MCF 10A (cell line): ENCODE measurements around the gene FBXO10. TPM values are rescaled to one million over a fixed set of nuclear protein-coding genes. Genes with fewer than 3 reads are reported as not detected.

Experiments
- BruUV-seq: library from RNA; stranded (reverse); fragments of 400-500 nt; replicated peaks from 2 replicates; lab custom pipeline; 2021; lab: Mats Ljungman, UMichigan
- CTCF ChIA-PET: fragments of 300-600 bp; sonication (Branson Sonifier 250); formaldehyde crosslinking; extraction: SDS; loops from one replicate; lab custom pipeline; 2021; ENCODE audit warnings: antibody characterized with exemption, inconsistent platforms; lab: Yijun Ruan, JAX
- POLR2A ChIA-PET: fragments of 300-600, 350-650 bp; sonication (Branson Sonifier 250); formaldehyde crosslinking; extraction: SDS; loops from one replicate; lab custom pipeline; 2020; ENCODE audit warnings: antibody characterized with exemption, inconsistent platforms; lab: Yijun Ruan, JAX
- DNase-seq: peaks from one replicate; pipeline ENCODE4 v3.0.0-alpha.2; 2018; ENCODE audit not compliant: unreplicated experiment
- H3K27ac Mint-ChIP-seq: one replicate; pipeline ENCODE4 v1.8.0; 2022; ENCODE audit warnings: mild to moderate bottlenecking, low read depth, mixed read lengths; ENCODE audit not compliant: unreplicated experiment
- H3K27me3 Mint-ChIP-seq: one replicate; pipeline ENCODE4 v1.8.0; 2022; ENCODE audit warnings: mixed read lengths; ENCODE audit not compliant: insufficient read depth, unreplicated experiment
- H3K36me3 Mint-ChIP-seq: one replicate; pipeline ENCODE4 v1.8.0; 2022; ENCODE audit warnings: mild to moderate bottlenecking, moderate library complexity, mixed read lengths; ENCODE audit not compliant: insufficient read depth, unreplicated experiment
- H3K4me1 Mint-ChIP-seq: one replicate; pipeline ENCODE4 v1.8.0; 2022; ENCODE audit warnings: mixed read lengths; ENCODE audit not compliant: insufficient read depth, unreplicated experiment
- H3K4me3 Mint-ChIP-seq: one replicate; pipeline ENCODE4 v1.8.0; 2022; ENCODE audit warnings: mild to moderate bottlenecking, moderate library complexity, mixed read lengths; ENCODE audit not compliant: unreplicated experiment
- H3K9me3 Mint-ChIP-seq: one replicate; pipeline ENCODE4 v1.8.0; 2022; ENCODE audit warnings: mixed read lengths; ENCODE audit not compliant: unreplicated experiment
- CTCF ChIP-seq: fragments of 200-600 bp; IDR thresholded peaks from one replicate; pipeline ENCODE4 v1.8.0; 2022; ENCODE audit warnings: antibody characterized with exemption, mild to moderate bottlenecking; ENCODE audit not compliant: unreplicated experiment
- intact Hi-C: fragments of 100-400 bp; cut with micrococcal nuclease; formaldehyde crosslinking; loops from 2 replicates; pipeline ENCODE4 v1.14.1; 2022
- total RNA-seq: library from RNA; stranded (reverse); gene quantifications from 2 replicates; pipeline ENCODE4 v1.2.3, GENCODE V29; 2022

FBXO10 gene
- total RNA-seq, 1 experiment from 2014 or later: 3.4 TPM

GRCh38 chr9:37617161-37617560 lies 41.0 kb upstream of the FBXO10 start:
- POLR2A ChIA-PET: no interaction called here
- intact Hi-C loops: no loop called here
- Mint-ChIP-seq H3K4me1 (no peaks in the 10 kb centered on the region), H3K27me3 (no peaks in the 10 kb centered on the region), H3K4me3 (no peak overlapping the region), H3K9me3 (no peaks in the 10 kb centered on the region), H3K36me3 (no peaks in the 10 kb centered on the region), H3K27ac (no peak overlapping the region)
- DNase-seq: no peak
- no peak for TF ChIP-seq CTCF
- BruUV-seq: no TSS peak
- CTCF ChIA-PET: no interaction called here

GRCh38 chr9:37611961-37612360 lies 35.8 kb upstream of the FBXO10 start:
- TF ChIP-seq CTCF: no peak
- H3K9me3 Mint-ChIP-seq: no peaks in the 10 kb centered on the region
- no peaks in the 10 kb centered on the region for H3K4me1 Mint-ChIP-seq
- H3K27me3 Mint-ChIP-seq: peaks cover 34% of the 10 kb centered on the region
- ChIA-PET POLR2A (no interaction called here), CTCF (no interaction called here)
- DNase-seq: no peak
- BruUV-seq: no TSS peak
- no peak overlapping the region for H3K4me3 Mint-ChIP-seq
- H3K36me3 Mint-ChIP-seq: no peaks in the 10 kb centered on the region
- intact Hi-C loops: no loop called here
- no peak overlapping the region for H3K27ac Mint-ChIP-seq

- no peak for TF ChIP-seq CTCF
- CTCF ChIA-PET: no interaction called here
- Mint-ChIP-seq H3K4me3 (no peak overlapping the region), H3K36me3 (no peaks in the 10 kb centered on the region), H3K27me3 (peaks cover 44% of the 10 kb centered on the region), H3K27ac (no peak overlapping the region), H3K9me3 (no peaks in the 10 kb centered on the region), H3K4me1 (no peaks in the 10 kb centered on the region)
- DNase-seq: no peak
- no TSS peak for BruUV-seq
- intact Hi-C loops: no loop called here
- POLR2A ChIA-PET: interaction anchor here (0.6 kb wide), 1 partner anchor 62 kb away, joined by 3 read pairs; no protein-coding TSS in a partner anchor
These were observed 34.8 kb upstream of the FBXO10 start for GRCh38 chr9:37611014-37611413.

GRCh38 chr9:37609735-37610397 lies 33.7 kb upstream of the FBXO10 start:
- Mint-ChIP-seq H3K27ac (no peak overlapping the region), H3K4me3 (no peak overlapping the region), H3K27me3 (peaks cover 49% of the 10 kb centered on the region), H3K36me3 (no peaks in the 10 kb centered on the region), H3K4me1 (no peaks in the 10 kb centered on the region), H3K9me3 (no peaks in the 10 kb centered on the region)
- ChIA-PET CTCF (no interaction called here), POLR2A (no interaction called here)
- BruUV-seq: no TSS peak
- TF ChIP-seq CTCF: no peak
- intact Hi-C loops: no loop called here
- DNase-seq: no peak
